ENCODE data around the gene PSMB10.

The PSMB10 gene

GRCh38 chr16:67963662-67964321 lies 27.1 kb upstream of the PSMB10 start:
- no peak for DNase-seq (ENCODE audit: low read depth)

GRCh38 chr16:67963292-67963661 lies 26.6 kb upstream of the PSMB10 start:
- no peak for DNase-seq (ENCODE audit: low read depth)

- DNase-seq (ENCODE audit: low read depth) = no peak
Measured at GRCh38 chr16:67962135-67962534, 25.5 kb upstream of the PSMB10 start.

DNA sequence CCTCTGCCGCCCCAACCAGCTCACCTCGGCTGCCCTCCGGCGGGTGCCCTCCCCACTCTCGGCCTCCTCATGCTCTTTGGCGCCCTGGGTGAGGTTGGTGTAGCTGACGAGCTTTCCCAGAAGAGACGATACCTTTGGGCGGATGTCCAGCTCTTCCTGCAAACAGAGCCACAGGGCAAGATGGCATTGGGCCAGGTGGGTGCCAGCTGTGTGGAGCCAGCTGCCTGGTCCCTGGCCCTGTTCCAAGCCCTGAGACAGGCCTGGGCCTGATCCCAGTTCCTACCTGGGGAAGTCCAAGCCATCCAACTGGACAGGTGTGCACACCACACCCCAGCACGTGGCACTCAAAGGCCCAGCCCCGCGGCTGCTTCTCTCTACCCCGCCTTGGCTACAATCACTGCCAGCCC lies 24.9 kb upstream of the PSMB10 start:
- DNase-seq (ENCODE audit: low read depth) = no peak

- no peak for DNase-seq (ENCODE audit: low read depth)
Measured at GRCh38 chr16:67959536-67960329, 23.1 kb upstream of the PSMB10 start.

DNA sequence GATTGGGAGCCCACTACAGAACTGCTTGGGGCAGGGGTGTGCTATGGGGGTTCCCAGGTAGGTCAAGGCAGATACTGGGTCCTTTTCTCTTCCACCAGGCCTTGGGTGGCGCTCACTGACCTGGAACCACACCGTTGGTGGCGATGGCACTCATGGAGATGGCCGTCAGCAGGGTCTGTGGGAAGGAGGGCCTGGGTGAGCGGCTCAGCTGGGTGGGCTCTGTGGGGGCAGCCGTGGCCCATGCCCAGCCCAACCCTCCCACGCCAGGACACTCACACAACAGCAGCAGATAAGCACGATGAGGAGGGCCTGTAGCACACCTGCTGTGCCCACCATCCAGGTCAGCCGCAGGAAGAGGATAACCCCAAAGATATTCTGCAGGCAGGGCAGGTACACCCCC lies 21.0 kb upstream of the PSMB10 start:
- DNase-seq (ENCODE audit: low read depth) = no peak

GRCh38 chr16:67954421-67955196 lies 18.0 kb upstream of the PSMB10 start:
- no peak for DNase-seq (ENCODE audit: low read depth)

DNA sequence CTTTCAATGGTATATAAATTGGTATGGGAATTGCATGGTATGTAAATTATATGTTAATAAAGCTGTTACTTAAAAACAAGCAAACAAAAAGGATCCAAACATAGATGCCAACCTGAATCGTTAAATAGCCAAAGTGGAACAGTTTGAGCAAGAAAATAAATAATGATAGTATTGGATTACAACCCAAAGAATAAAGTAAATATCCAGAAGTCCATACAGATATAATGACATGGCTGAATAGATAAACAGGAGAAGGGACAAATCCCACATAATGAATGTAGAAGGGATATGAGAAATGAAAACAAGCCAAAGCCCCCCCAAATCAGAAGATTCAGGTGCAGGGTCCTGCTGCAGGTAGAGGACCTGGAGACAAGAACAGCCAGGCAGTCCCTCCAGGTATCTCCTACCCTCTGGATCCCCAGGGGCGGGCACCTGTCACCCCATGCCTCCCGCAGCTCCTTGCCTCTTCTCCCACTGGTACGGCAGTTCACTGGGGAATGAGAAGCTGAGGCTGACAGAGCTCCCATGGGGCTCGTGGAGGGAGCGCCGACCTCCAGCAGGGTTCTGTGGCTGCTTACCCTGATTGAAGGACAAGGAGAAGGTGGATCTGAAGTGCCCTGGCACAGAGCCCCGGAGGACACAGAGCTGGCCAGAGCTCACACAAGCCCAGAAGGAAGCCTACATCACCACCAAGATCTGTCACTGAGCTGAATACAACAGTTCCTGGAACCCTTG lies 17.2 kb upstream of the PSMB10 start:
- DNase-seq (ENCODE audit: low read depth) = no peak

DNA sequence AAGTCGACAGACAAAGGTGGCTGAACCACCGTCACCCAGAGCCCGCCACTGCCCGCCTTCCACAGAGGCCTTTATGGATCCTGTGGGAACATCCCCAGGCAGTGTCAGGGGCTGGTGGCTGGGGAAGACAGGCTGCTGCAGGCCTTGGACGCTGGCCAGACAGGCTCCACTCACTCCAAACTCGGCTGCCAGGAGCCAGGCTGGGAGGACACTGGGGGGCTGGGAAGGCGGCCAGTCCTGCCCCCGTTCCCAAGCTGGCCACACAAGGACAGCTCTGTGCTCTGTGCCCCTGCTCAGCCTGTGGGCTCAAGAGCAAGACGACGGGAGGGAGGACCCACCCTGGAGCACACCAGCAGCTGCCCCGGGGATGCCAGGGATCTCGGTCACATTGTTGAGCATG lies 14.8 kb upstream of the PSMB10 start:
- DNase-seq (ENCODE audit: low read depth) = no peak

GRCh38 chr16:67950335-67950843 lies 13.7 kb upstream of the PSMB10 start:
- DNase-seq (ENCODE audit: low read depth) = no peak

DNA sequence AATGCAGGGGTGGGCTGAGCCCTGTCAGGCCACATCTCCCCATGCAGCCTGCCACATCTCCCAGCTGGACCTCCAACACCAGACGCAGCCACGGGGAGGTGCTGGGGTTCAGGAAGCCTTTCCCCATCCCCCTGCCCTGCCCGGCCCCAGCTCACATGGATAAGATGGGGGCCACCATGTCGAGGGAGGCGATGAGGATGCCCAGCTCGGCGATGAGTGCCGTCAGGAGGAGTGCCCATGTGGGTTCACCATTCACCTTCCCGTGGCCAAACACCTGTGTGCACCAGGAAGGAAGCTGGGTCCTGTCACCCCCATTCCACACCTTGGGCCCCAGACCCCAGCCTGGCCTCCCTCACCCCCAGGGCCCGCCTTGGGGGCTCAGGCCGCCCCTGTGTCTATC lies 13.0 kb upstream of the PSMB10 start:
- no peak for DNase-seq (ENCODE audit: low read depth)

DNA sequence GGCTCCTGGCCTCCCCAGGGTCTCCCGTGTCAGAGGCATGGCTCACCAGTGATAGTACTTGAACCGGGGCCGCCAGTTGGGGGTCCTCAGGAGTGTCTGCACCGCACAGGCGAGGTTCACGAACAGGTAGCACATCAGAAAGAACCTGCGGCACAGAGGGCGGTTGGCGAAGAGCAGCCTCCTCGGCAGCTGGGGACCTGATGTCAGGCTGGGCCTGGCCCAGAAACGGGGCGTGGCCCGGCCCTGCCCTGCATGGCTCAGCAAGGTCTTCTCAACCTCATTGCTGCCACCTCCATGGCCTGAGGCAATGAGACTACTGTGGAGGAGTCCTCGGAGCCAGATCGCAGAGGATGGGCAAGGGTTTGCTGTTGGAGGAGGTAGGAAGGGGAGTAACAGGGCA lies 11.4 kb upstream of the PSMB10 start:
- no peak for DNase-seq (ENCODE audit: low read depth)

- no peak for DNase-seq (ENCODE audit: low read depth)
Measured at GRCh38 chr16:67946966-67947558, 10.4 kb upstream of the PSMB10 start.

DNA sequence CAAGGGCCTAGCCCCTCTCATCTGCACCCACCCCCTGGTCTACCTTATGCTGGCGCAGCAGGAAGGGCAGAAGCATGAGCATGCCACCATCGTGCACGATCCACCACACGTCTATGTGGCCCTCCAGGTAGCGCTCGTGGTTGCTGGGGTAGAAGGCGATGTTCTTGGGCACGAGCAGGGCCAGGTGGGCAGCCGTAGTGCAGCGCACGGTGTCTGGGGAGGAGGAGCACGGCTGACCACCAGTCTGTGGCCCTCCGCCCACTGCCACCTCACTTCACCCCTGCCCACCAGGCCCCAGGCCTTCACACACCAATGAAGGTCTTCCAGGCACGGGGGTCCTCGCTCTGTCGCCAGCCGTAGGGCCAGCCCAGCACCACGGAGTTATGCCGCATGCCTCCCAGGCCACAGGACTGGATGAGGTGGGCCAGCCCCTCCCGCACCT lies 9.5 kb upstream of the PSMB10 start:
- no peak for DNase-seq (ENCODE audit: low read depth)

GRCh38 chr16:67945392-67945933 lies 8.8 kb upstream of the PSMB10 start:
- no peak for DNase-seq (ENCODE audit: low read depth)

GRCh38 chr16:67944690-67945391 lies 8.2 kb upstream of the PSMB10 start:
- no peak for DNase-seq (ENCODE audit: low read depth)

DNA sequence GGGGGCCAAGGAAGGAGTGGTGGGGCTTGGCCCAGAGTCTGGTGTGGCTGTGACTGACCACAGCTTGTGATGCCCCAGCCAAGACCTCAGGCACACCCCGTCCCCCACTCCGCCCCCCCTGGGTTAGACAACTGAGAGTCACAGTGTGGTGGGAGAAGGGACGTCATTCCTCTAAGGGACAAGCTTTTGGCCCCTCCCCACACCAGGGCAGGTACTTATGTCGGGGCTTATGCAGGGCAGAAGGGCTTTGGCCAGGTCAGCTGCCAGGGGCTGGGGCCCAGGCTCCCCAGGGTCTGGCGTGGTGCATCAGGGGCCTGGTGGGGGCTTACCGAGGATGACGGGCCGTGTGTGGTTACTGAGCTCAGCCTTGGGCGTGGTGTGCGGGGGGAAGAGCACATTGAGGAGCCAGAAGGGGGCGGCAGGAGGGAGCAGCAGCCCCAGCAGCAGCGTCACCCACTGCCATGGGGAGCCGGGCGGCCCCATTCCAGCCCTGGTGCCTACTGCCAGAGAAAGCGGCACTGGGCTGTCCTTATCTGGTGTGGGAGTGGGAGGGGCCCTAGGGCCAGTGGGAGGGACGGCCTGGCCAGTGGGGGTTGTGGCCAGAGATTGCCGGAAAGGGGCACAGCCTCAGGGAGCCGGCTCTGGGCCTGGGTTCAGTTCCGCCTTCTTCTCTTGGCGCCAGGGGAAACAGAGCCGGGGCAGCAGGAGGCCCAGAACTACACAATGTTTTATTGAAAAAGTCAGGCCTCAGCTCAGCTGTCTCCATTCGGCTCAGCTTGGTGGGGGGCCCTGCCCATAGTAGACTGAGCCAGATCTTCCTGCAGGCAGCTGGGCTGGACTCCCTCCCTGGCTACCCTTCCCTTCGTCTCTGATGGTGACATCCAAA lies 7.2 kb upstream of the PSMB10 start, which contains the start of gene LCAT:
TSS of gene LCAT (minus strand) at position 502 of the 886 bp plus-strand sequence. CDS start at position 483, 19 bp downstream.
- DNase-seq (ENCODE audit: low read depth) = no peak

DNA sequence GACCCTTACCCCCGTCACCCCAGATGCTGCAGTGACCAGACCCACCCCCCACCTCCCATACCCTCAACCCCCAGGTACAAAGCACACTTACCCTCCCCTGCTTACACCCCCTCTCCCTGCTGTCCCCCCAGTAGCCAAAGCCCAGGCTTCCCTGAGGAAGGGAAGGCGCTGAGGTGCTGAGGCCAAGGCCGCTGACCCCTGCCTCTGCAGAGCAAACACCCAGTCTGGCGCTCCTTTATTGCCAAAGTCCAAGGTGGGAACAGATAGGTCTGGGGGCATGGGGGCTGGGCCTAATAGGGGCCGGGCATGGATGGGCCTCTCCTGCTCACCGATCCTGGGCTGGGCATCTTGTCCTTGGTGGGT lies 6.6 kb upstream of the PSMB10 start:
- DNase-seq (ENCODE audit: low read depth) = no peak

GRCh38 chr16:67942510-67943255 lies 6.0 kb upstream of the PSMB10 start:
- DNase-seq (ENCODE audit: low read depth) = no peak

All from activated T-cell treated with anti-CD3 and anti-CD28 coated beads for 1 hour (primary cell).